Thyroid gland (tissue), 4 donors: ENCODE data around the gene NFE2L2.

Experiments
- POLR2A ChIP-seq, 2 donors: fragments of 450-650 bp; IDR thresholded peaks; one replicate each; pipeline ENCODE4 v1.6.1; 2017; ENCODE audit warnings: antibody characterized with exemption in 2 of 2, mild to moderate bottlenecking in 2 of 2, moderate library complexity in 1 of 2
- TF ChIP-seq, protein P1 (sequence below), 6 experiments: fragments of 200-600 bp in 3 of 6; fragments of 450-650 bp in 3 of 6; sonication (generic) in 3 of 6; IDR thresholded peaks; one replicate each; pipeline ENCODE4 v1.5.1; 2016 to 2019; ENCODE audit warnings: antibody characterized with exemption in 6 of 6, mild to moderate bottlenecking in 2 of 6, inconsistent platforms in 1 of 6, moderate library complexity in 1 of 6

DNA sequence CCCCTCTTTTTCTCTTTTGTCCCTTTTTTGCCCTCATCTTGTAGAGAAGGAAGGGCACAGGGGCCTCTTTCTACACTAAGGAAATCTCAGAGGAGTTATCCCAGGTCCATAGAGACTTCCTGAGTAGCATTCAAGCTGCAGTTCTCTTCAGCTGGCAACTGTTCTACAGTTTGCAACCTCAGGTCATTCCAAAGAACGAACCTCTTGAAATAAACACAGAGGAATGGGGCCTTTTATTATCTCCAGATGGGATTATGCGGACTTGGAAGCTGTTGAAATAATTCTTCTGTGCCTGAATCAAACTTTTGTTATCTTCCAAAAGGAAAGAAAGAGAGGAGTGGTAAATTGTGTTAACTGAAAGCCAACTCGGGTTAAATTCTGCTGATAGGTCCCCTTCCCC, 31.0 kb upstream of the NFE2L2 start:
- TF ChIP-seq, protein P1, sequence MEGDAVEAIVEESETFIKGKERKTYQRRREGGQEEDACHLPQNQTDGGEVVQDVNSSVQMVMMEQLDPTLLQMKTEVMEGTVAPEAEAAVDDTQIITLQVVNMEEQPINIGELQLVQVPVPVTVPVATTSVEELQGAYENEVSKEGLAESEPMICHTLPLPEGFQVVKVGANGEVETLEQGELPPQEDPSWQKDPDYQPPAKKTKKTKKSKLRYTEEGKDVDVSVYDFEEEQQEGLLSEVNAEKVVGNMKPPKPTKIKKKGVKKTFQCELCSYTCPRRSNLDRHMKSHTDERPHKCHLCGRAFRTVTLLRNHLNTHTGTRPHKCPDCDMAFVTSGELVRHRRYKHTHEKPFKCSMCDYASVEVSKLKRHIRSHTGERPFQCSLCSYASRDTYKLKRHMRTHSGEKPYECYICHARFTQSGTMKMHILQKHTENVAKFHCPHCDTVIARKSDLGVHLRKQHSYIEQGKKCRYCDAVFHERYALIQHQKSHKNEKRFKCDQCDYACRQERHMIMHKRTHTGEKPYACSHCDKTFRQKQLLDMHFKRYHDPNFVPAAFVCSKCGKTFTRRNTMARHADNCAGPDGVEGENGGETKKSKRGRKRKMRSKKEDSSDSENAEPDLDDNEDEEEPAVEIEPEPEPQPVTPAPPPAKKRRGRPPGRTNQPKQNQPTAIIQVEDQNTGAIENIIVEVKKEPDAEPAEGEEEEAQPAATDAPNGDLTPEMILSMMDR (IDR thresholded peaks at IDR 0.05) = no peak
- no peak for TF ChIP-seq POLR2A (IDR thresholded peaks at IDR 0.05)
